ENCODE results near the gene ZNF516.

Gene ZNF516

DNA sequence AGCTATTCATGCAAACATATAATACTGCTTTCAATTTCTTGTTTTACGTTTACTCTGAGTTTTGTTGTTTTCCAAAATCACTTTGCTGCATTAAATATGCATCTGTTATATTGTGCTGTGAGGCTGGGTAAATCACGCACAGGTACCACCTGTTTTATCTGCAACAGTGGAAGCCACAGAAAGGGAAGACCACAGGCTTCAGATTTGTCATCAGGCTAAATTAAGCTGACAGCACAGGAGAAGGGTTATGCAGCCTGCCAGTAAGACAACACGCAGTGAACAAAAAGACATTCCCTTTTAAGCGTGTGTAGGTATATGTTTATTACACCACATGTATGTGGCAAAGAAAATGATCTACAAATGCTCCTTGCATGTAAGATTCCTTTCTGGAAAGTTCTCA, 38.2 kb downstream of the ZNF516 start:
- TF ChIP-seq, protein P1, sequence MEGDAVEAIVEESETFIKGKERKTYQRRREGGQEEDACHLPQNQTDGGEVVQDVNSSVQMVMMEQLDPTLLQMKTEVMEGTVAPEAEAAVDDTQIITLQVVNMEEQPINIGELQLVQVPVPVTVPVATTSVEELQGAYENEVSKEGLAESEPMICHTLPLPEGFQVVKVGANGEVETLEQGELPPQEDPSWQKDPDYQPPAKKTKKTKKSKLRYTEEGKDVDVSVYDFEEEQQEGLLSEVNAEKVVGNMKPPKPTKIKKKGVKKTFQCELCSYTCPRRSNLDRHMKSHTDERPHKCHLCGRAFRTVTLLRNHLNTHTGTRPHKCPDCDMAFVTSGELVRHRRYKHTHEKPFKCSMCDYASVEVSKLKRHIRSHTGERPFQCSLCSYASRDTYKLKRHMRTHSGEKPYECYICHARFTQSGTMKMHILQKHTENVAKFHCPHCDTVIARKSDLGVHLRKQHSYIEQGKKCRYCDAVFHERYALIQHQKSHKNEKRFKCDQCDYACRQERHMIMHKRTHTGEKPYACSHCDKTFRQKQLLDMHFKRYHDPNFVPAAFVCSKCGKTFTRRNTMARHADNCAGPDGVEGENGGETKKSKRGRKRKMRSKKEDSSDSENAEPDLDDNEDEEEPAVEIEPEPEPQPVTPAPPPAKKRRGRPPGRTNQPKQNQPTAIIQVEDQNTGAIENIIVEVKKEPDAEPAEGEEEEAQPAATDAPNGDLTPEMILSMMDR (IDR thresholded peaks at IDR 0.05; ENCODE audit: control insufficient read depth, extremely low read depth, insufficient read depth), result no peak
- DNase-seq (ENCODE audit: low read depth), result no peak
- H3K4me3 ChIP-seq (ENCODE audit: low read depth, low read length), result no peak overlapping the region

DNA sequence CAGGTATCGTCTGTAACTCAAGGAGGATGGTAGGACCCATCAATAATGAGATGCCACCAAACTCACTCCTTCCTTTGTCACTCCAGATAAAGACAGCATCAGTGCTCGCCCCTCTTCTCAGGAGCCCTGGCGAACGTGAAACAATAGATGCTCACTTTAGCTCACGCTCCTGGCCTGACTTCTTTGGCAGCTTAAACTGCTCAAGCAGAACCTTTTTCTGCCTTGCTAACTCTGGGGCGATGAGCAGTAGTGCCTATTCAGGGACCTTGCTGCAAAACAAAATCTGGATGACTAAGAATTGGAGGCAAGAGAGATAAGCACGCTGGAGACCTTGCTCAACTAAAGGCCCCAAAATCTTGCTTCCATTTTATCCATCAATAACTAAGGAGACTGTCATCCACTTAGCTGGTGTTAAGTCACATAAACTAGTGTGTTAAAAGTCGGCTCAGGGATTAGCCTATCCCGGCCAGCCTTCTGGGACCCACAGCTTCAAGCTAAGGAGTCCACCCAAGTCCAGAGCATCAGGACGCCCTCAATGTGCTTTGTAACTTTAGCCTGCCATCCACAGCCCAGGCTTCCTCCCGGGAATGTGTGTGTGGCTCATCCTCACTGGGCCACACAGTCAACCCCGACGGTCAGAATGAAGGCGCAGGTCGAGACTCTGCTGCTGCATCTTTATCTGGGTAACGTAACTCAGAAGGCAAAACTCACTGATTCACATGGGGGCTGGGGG, 38.9 kb downstream of the ZNF516 start:
- no peak overlapping the region for H3K4me3 ChIP-seq (ENCODE audit: low read depth, low read length)
- DNase-seq (ENCODE audit: low read depth), result no peak
- TF ChIP-seq, protein P1 (IDR thresholded peaks at IDR 0.05; ENCODE audit: control insufficient read depth, extremely low read depth, insufficient read depth), result no peak

DNA sequence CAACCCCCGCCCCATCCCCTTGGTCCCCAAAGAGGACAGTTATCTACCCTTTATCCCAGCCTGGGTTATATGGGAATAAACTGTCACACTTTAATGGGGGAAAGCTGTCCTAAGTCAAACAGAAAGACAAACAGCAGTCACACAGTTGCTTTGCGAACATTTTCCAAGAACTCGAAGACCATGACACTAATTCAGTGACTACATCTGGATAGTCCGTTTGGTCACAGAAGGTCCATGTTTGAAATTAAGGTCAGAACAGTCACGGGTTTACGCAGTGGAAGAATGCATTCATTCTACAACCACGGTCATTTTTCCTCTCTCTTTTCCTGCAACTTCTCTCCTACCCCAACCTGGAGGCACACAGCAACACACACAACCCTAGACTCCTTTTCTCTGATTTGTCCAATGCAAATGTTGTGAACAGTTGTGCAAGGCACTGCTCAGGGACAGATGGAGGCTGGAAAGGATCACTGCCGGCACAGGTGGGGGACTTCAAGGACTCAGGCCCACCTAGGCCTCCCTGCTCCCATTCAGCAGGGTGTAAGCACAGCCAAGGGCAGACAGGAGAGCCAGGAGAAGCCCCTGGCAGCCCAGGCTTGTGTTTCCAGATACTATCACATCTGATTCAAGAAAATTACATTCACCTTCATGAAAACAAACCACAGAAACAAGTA, 39.9 kb downstream of the ZNF516 start:
- no peak for DNase-seq (ENCODE audit: low read depth)
- H3K4me3 ChIP-seq (ENCODE audit: low read depth, low read length), result no peak overlapping the region
- TF ChIP-seq, protein P1 (IDR thresholded peaks at IDR 0.05; ENCODE audit: control insufficient read depth, extremely low read depth, insufficient read depth), result no peak

DNA sequence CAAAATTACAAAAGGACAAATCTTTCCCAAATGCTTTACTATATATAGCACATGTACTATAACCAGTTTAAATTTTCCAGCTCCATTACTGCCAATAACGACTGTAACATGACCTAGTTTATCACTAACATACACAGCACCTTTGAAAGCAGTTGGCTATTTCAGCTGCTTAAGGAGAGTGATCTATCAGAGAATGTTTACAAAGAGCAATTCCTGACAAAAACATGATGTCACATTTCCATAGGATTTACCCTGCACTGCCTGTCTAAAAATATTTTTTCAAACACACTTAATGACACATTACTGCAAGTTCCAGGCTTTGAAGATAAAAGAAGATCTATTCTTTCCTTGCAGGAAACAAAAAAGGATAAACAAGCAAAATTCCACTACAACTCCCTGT, 40.6 kb downstream of the ZNF516 start:
- no peak for DNase-seq (ENCODE audit: low read depth)
- TF ChIP-seq, protein P1 (IDR thresholded peaks at IDR 0.05; ENCODE audit: control insufficient read depth, extremely low read depth, insufficient read depth), result no peak
- H3K4me3 ChIP-seq (ENCODE audit: low read depth, low read length), result no peak overlapping the region

DNA sequence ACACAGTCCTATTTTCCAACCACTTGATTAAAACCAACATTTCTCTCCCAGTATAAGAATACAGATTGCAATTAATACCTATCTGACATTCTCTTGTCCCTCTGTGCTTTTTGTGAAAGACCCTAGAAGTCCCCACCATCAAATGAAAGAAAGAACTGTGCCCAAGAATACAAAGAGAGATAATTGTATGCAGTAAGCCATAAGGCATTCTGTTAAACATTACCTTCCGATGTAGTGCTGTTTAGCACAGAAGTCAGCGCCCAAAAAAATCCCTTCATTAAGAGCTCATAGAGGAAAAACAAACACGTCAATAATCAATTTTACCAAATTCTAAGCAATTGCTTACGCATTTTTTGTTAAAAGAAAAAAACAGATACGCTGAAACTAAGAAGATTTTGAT, 41.1 kb downstream of the ZNF516 start:
- TF ChIP-seq, protein P1 (IDR thresholded peaks at IDR 0.05; ENCODE audit: control insufficient read depth, extremely low read depth, insufficient read depth), result no peak
- DNase-seq (ENCODE audit: low read depth), result no peak
- H3K4me3 ChIP-seq (ENCODE audit: low read depth, low read length), result no peak overlapping the region

DNA sequence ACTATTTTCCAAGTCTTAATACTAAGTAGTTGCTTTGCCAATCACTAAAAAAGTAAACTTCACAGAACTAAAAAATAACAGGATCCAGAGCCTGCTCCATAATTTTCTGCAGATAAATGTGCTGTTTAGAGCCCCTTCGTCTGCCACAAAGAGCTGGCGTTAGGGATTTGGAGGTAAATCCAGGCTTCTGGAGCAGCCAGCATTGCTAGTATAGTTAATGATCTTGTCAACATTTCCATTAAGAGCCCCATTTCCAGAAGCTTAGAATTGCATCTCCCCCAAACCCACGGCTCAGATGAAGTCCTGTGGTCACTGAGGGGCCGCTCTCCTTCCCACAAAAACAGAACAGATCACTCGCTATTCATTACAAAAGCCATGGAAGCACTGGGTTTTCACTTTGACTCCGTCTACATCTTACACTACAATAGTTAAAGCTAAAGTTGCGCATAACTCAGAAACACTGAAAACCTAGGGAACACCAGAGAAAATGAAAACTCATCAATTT, 41.9 kb downstream of the ZNF516 start:
- H3K4me3 ChIP-seq (ENCODE audit: low read depth, low read length), result no peak overlapping the region
- DNase-seq (ENCODE audit: low read depth), result no peak
- TF ChIP-seq, protein P1 (IDR thresholded peaks at IDR 0.05; ENCODE audit: control insufficient read depth, extremely low read depth, insufficient read depth), result no peak
